Measurements from ENCODE around the gene DSG2.

- TF ChIP-seq, protein P1, sequence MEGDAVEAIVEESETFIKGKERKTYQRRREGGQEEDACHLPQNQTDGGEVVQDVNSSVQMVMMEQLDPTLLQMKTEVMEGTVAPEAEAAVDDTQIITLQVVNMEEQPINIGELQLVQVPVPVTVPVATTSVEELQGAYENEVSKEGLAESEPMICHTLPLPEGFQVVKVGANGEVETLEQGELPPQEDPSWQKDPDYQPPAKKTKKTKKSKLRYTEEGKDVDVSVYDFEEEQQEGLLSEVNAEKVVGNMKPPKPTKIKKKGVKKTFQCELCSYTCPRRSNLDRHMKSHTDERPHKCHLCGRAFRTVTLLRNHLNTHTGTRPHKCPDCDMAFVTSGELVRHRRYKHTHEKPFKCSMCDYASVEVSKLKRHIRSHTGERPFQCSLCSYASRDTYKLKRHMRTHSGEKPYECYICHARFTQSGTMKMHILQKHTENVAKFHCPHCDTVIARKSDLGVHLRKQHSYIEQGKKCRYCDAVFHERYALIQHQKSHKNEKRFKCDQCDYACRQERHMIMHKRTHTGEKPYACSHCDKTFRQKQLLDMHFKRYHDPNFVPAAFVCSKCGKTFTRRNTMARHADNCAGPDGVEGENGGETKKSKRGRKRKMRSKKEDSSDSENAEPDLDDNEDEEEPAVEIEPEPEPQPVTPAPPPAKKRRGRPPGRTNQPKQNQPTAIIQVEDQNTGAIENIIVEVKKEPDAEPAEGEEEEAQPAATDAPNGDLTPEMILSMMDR (IDR thresholded peaks at IDR 0.05 in 8 of 11, conservative IDR thresholded peaks at IDR 0.05 in 3 of 11): no peak
- TF ChIP-seq POLR2A (IDR thresholded peaks at IDR 0.05) (no peak), POLR2AphosphoS5 (IDR thresholded peaks at IDR 0.05) (no peak)
These were observed 67.4 kb downstream of the DSG2 start for GRCh38 chr18:31565345-31565744.
